Right forelimb (tissue), 1 donor: ENCODE results near the gene CIAO3.
"Not testable (repeated sequence)": the region's sequence is repeated elsewhere in the genome, so short reads cannot be mapped to it uniquely, and the experiment has no call there.

ENCODE experiments used
- DNase-seq: peaks from one replicate; pipeline ENCODE4 v3.0.0-alpha.2; 2018

Gene CIAO3

GRCh38 chr16:740764-741505, at the start of gene CIAO3:
TSS of gene CIAO3 (minus strand) at chr16:740997. CDS start at chr16:740985, 12 bp downstream.
- DNase-seq: peak; percentile 93

GRCh38 chr16:790086-790485, 49.3 kb upstream of the CIAO3 start:
- no peak for DNase-seq

- DNase-seq: no peak
These were observed 48.5 kb upstream of the CIAO3 start for GRCh38 chr16:789191-789850.

GRCh38 chr16:788399-789126, 47.8 kb upstream of the CIAO3 start, which contains the start of gene CHTF18:
TSS of gene CHTF18 (plus strand) at chr16:788620. CDS start at chr16:788685, 65 bp downstream.
- DNase-seq: peak; percentile 97

- DNase-seq: no peak
These were observed 47.2 kb upstream of the CIAO3 start, which contains the start of gene RPUSD1 for GRCh38 chr16:787978-788398. TSS of gene RPUSD1 (minus strand) at chr16:788381. CDS start at chr16:787737, 644 bp downstream.

- no peak for DNase-seq
These were observed 46.6 kb upstream of the CIAO3 start for GRCh38 chr16:787321-787966.

GRCh38 chr16:785563-786535, 45.1 kb upstream of the CIAO3 start:
- DNase-seq: no peak

GRCh38 chr16:784431-784830, 43.6 kb upstream of the CIAO3 start:
- DNase-seq: no peak

GRCh38 chr16:783404-784161, 42.8 kb upstream of the CIAO3 start:
- no peak for DNase-seq

GRCh38 chr16:782766-783403, 42.1 kb upstream of the CIAO3 start:
- DNase-seq: no peak

- no peak for DNase-seq
These were observed 41.5 kb upstream of the CIAO3 start for GRCh38 chr16:782258-782657.

- no peak for DNase-seq
These were observed 40.7 kb upstream of the CIAO3 start for GRCh38 chr16:781346-782010.

GRCh38 chr16:780296-780695, 39.5 kb upstream of the CIAO3 start:
- DNase-seq: no peak

- no peak for DNase-seq
These were observed 38.8 kb upstream of the CIAO3 start for GRCh38 chr16:779561-779960.

- no peak for DNase-seq
These were observed 38.2 kb upstream of the CIAO3 start for GRCh38 chr16:778909-779527.

GRCh38 chr16:778447-778846, 37.6 kb upstream of the CIAO3 start:
- no peak for DNase-seq

GRCh38 chr16:777826-778225, 37.0 kb upstream of the CIAO3 start:
- DNase-seq: no peak

- no peak for DNase-seq
These were observed 36.0 kb upstream of the CIAO3 start for GRCh38 chr16:776824-777223.

- DNase-seq: not testable (repeated sequence)
These were observed 35.5 kb upstream of the CIAO3 start for GRCh38 chr16:776298-776697.
